ENCODE measurements around the gene ACTR1B. TPM values are rescaled to one million over a fixed set of nuclear protein-coding genes. Genes with fewer than 3 reads are reported as not detected.

The ACTR1B gene
- total and polyA plus RNA-seq, 2 experiments from 2014 or later, result 18.1 to 56.3 TPM

DNA sequence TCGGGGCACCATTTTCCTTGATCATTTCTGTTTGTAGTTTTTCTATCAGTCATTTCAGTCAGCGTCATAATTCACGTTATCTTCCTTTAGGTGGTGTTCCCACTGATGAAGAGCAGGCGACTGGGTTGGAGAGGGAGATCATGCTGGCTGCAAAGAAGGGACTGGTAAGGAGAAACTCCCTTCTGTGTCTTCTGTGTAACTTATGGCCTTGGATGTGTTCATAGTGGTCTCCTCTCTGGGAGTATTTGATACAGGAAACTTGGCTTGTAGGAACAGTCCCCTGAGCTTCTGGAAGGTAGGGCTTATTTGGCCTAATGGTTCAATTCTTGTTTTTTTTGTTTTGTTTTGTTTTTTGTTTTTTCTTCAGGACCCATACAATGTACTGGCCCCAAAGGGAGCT lies 16.9 kb downstream of the ACTR1B start:
- Histone ChIP-seq H3K27ac (no peak overlapping the region), H3K79me2 (peaks cover 15% of the 10 kb centered on the region)

DNA sequence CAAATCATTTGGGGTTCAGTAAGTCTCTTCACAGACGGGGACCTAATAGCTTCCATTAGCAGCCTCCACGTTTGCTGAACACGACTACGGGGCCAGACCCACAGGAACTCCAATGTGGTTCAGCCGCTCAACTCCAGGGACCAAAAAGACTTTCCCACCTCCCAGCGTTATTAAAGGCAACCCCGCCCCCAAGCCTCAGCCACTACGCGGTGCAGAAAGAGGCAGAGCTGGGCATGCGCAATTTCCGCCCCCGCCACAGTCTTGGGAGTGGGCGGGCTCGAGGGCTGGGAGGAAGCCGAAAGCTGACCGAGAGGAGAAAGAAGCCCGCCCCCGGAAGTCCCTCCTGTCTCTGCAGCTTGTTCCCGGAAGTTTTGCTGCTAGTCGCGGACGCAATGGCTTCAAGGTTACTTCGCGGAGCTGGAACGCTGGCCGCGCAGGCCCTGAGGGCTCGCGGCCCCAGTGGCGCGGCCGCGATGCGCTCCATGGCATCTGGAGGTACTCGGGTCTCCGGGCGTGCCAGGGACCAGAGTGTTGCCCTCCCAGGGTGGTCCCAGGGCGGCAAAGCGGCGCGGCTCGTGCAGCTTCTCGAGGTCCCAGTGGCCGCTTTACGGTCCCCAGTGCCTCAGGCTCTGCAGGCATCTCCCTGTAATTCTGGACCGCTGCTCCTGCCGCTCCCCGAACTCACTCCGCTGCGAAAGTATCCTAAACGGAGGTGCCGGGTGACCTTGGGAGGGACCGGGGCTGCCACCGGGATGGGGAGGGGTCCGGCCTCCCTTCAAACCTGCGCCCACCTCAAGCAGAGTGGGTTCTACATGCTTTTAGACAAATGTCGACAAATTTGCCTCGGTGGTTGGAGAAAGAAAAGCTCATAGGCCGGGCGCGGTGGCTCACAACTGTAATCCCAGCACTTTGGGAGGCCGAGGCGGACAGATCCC lies 17.9 kb downstream of the ACTR1B start, which contains the start of gene COX5B:
Gene COX5B (plus strand): TSS at position 368 of the 935 bp plus-strand sequence. CDS start 25 bp downstream, at position 393.
- TF ChIP-seq EZH2 (IDR thresholded peaks at IDR 0.05; ENCODE audit: borderline replicate concordance) (no peak), EZH2phosphoT487 (IDR thresholded peaks at IDR 0.05; ENCODE audit: low read depth, severe bottlenecking, unreplicated experiment) (no peak)
- TF ChIP-seq, protein P1, sequence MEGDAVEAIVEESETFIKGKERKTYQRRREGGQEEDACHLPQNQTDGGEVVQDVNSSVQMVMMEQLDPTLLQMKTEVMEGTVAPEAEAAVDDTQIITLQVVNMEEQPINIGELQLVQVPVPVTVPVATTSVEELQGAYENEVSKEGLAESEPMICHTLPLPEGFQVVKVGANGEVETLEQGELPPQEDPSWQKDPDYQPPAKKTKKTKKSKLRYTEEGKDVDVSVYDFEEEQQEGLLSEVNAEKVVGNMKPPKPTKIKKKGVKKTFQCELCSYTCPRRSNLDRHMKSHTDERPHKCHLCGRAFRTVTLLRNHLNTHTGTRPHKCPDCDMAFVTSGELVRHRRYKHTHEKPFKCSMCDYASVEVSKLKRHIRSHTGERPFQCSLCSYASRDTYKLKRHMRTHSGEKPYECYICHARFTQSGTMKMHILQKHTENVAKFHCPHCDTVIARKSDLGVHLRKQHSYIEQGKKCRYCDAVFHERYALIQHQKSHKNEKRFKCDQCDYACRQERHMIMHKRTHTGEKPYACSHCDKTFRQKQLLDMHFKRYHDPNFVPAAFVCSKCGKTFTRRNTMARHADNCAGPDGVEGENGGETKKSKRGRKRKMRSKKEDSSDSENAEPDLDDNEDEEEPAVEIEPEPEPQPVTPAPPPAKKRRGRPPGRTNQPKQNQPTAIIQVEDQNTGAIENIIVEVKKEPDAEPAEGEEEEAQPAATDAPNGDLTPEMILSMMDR (IDR thresholded peaks at IDR 0.05; ENCODE audit: poor library complexity), result no peak
- Histone ChIP-seq H3K36me3 (replicated peaks; ENCODE audit: insufficient read depth, low read depth) (peaks cover 6% of the 10 kb centered on the region), H3K4me3 (peak within 1 kb of the TSS; percentile 77), H3K27me3 (no peaks in the 10 kb centered on the region), H3K4me1 (ENCODE audit: insufficient read depth) (peaks cover 5% of the 10 kb centered on the region), H3K79me2 (peaks cover 15% of the 10 kb centered on the region), H3K4me2 (peak within 1 kb of the TSS; percentile 96), H3K9me3 (ENCODE audit: low read depth) (no peaks in the 10 kb centered on the region), H2AFZ (peak within 1 kb of the TSS; percentile 94), H4K20me1 (ENCODE audit: insufficient read depth, poor library complexity, severe bottlenecking) (no peaks in the 10 kb centered on the region), H3K9me2 (replicated peaks; ENCODE audit: insufficient read depth) (no peaks in the 10 kb centered on the region), H3K27ac (peak within 1 kb of the TSS; percentile 93)
- peak; percentile 99 for DNase-seq (ENCODE audit: low spot score)
- WGBS (ENCODE audit: low lambda C conversion rate, missing lambda C conversion rate), result 1% methylated on average over 62 of the region's 63 CpGs

More for the DNA sequence above, 16.9 kb downstream of the ACTR1B start:
- H3K4me2 ChIP-seq, result peak overlapping the region; percentile 96
- H3K9me3 ChIP-seq (ENCODE audit: low read depth), result no peaks in the 10 kb centered on the region
- 97% methylated on average over 4 of the region's 4 CpGs for WGBS (ENCODE audit: low lambda C conversion rate, missing lambda C conversion rate)
- H4K20me1 ChIP-seq (ENCODE audit: insufficient read depth, poor library complexity, severe bottlenecking), result no peaks in the 10 kb centered on the region
- TF ChIP-seq EZH2 (IDR thresholded peaks at IDR 0.05; ENCODE audit: borderline replicate concordance) (no peak), EZH2phosphoT487 (IDR thresholded peaks at IDR 0.05; ENCODE audit: low read depth, severe bottlenecking, unreplicated experiment) (no peak)
- TF ChIP-seq, protein P1 (IDR thresholded peaks at IDR 0.05; ENCODE audit: poor library complexity), result no peak
- H3K36me3 ChIP-seq (replicated peaks; ENCODE audit: insufficient read depth, low read depth), result peaks cover 6% of the 10 kb centered on the region
- no peak for DNase-seq (ENCODE audit: low spot score)
- H3K9me2 ChIP-seq (replicated peaks; ENCODE audit: insufficient read depth), result no peaks in the 10 kb centered on the region
- peaks cover 5% of the 10 kb centered on the region for H3K4me1 ChIP-seq (ENCODE audit: insufficient read depth)
- H2AFZ ChIP-seq, result no peak overlapping the region
- H3K27me3 ChIP-seq, result no peaks in the 10 kb centered on the region
- peak overlapping the region; percentile 77 for H3K4me3 ChIP-seq

DNA sequence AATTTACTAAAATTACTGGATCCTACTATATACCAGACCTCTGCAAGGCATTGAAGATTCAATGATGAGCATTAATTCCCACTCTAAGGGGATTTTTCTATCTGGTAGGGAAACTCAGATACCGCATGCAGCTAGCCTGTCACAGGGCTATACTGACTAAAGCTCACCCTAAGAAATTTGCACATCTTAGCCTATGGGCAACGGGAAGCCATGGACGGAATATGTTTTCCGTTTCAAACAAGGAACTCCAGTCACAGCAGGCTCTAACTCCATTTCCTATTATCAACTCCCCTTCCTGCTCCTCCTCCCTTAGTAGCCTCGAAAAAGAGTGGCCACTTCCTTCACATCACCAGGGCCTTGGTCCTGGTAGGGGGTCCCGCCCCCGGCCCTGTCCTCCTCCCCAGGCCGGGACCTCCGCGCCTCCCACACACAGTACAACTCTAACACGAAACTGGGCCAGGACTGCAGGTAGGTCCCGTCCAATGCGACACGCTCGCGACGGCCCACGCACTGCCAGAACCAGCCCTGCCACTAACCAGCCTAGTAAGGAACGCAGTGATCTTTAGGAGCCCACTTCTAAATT lies 18.6 kb downstream of the ACTR1B start:
- peaks cover 15% of the 10 kb centered on the region for H3K79me2 ChIP-seq
- no peaks in the 10 kb centered on the region for H4K20me1 ChIP-seq (ENCODE audit: insufficient read depth, poor library complexity, severe bottlenecking)
- H3K27ac ChIP-seq, result peak overlapping the region; percentile 93
- 14% methylated on average over 19 of the region's 19 CpGs for WGBS (ENCODE audit: low lambda C conversion rate, missing lambda C conversion rate)
- H3K9me3 ChIP-seq (ENCODE audit: low read depth), result no peaks in the 10 kb centered on the region
- peaks cover 6% of the 10 kb centered on the region for H3K36me3 ChIP-seq (replicated peaks; ENCODE audit: insufficient read depth, low read depth)
- no peak for TF ChIP-seq EZH2 (IDR thresholded peaks at IDR 0.05; ENCODE audit: borderline replicate concordance)
- TF ChIP-seq, protein P1 (IDR thresholded peaks at IDR 0.05; ENCODE audit: poor library complexity), result no peak
- TF ChIP-seq EZH2phosphoT487 (IDR thresholded peaks at IDR 0.05; ENCODE audit: low read depth, severe bottlenecking, unreplicated experiment), result no peak
- no peaks in the 10 kb centered on the region for H3K9me2 ChIP-seq (replicated peaks; ENCODE audit: insufficient read depth)
- H2AFZ ChIP-seq, result peak overlapping the region; percentile 94
- DNase-seq (ENCODE audit: low spot score), result no peak
- peaks cover 5% of the 10 kb centered on the region for H3K4me1 ChIP-seq (ENCODE audit: insufficient read depth)
- H3K4me3 ChIP-seq, result peak overlapping the region; percentile 23
- H3K27me3 ChIP-seq, result no peaks in the 10 kb centered on the region
- peak overlapping the region; percentile 83 for H3K4me2 ChIP-seq

Data from hepatocyte (in vitro differentiated cells).